ENCODE results near the gene CUTC.

CUTC gene

GRCh38 chr10:99740260-99740659 lies 8.2 kb downstream of the CUTC start:
- peaks cover 15% of the 10 kb centered on the region; the same call in 1 of the 2 replicates for H3K36me3 ChIP-seq (ENCODE audit: insufficient read depth)
- H4K20me1 ChIP-seq (ENCODE audit: insufficient read depth), result no peaks in the 10 kb centered on the region
- H3K4me1 ChIP-seq (ENCODE audit: low read depth, poor library complexity, severe bottlenecking), result no peaks in the 10 kb centered on the region
- TF ChIP-seq CTCF (conservative IDR thresholded peaks at IDR 0.05; ENCODE audit: low read depth, low read length), result no peak
- H3K9ac ChIP-seq, result no peak overlapping the region
- H3K79me2 ChIP-seq (ENCODE audit: insufficient read depth, low read depth), result no peaks in the 10 kb centered on the region
- no peak overlapping the region for H3K4me2 ChIP-seq
- no peak overlapping the region for H2AFZ ChIP-seq (ENCODE audit: low read depth)
- no peak overlapping the region for H3K27ac ChIP-seq
- H3K4me3 ChIP-seq (IDR thresholded peaks at IDR 0.05; ENCODE audit: insufficient read depth, low read depth, low read length), result no peak overlapping the region
- H3K27me3 ChIP-seq (ENCODE audit: insufficient read depth, low read depth), result no peaks in the 10 kb centered on the region

- Histone ChIP-seq H3K27me3 (ENCODE audit: insufficient read depth, low read depth) (no peaks in the 10 kb centered on the region), H3K4me3 (IDR thresholded peaks at IDR 0.05; ENCODE audit: insufficient read depth, low read depth, low read length) (no peak overlapping the region), H3K4me1 (ENCODE audit: low read depth, poor library complexity, severe bottlenecking) (no peaks in the 10 kb centered on the region), H4K20me1 (ENCODE audit: insufficient read depth) (no peaks in the 10 kb centered on the region), H3K36me3 (ENCODE audit: insufficient read depth) (peaks cover 15% of the 10 kb centered on the region; the same call in 1 of the 2 replicates), H3K4me2 (no peak overlapping the region), H3K79me2 (ENCODE audit: insufficient read depth, low read depth) (no peaks in the 10 kb centered on the region), H3K27ac (no peak overlapping the region), H3K9ac (no peak overlapping the region), H2AFZ (ENCODE audit: low read depth) (no peak overlapping the region)
- no peak for TF ChIP-seq CTCF (conservative IDR thresholded peaks at IDR 0.05; ENCODE audit: low read depth, low read length)
Measured at GRCh38 chr10:99740933-99741559, 9.0 kb downstream of the CUTC start.

GRCh38 chr10:99742254-99742653 lies 10.2 kb downstream of the CUTC start:
- no peaks in the 10 kb centered on the region for H3K79me2 ChIP-seq (ENCODE audit: insufficient read depth, low read depth)
- H3K9ac ChIP-seq, result no peak overlapping the region
- H2AFZ ChIP-seq (ENCODE audit: low read depth), result no peak overlapping the region
- TF ChIP-seq CTCF (conservative IDR thresholded peaks at IDR 0.05; ENCODE audit: low read depth, low read length), result no peak
- no peak overlapping the region for H3K27ac ChIP-seq
- no peaks in the 10 kb centered on the region for H4K20me1 ChIP-seq (ENCODE audit: insufficient read depth)
- peaks cover 11% of the 10 kb centered on the region; the same call in 1 of the 2 replicates for H3K36me3 ChIP-seq (ENCODE audit: insufficient read depth)
- H3K4me1 ChIP-seq (ENCODE audit: low read depth, poor library complexity, severe bottlenecking), result no peaks in the 10 kb centered on the region
- H3K4me3 ChIP-seq (IDR thresholded peaks at IDR 0.05; ENCODE audit: insufficient read depth, low read depth, low read length), result no peak overlapping the region
- H3K27me3 ChIP-seq (ENCODE audit: insufficient read depth, low read depth), result no peaks in the 10 kb centered on the region
- H3K4me2 ChIP-seq, result no peak overlapping the region

- H3K36me3 ChIP-seq (ENCODE audit: insufficient read depth), result peaks cover 9% of the 10 kb centered on the region; the same call in 1 of the 2 replicates
- no peak overlapping the region for H3K4me3 ChIP-seq (IDR thresholded peaks at IDR 0.05; ENCODE audit: insufficient read depth, low read depth, low read length)
- no peaks in the 10 kb centered on the region for H3K4me1 ChIP-seq (ENCODE audit: low read depth, poor library complexity, severe bottlenecking)
- no peaks in the 10 kb centered on the region for H3K79me2 ChIP-seq (ENCODE audit: insufficient read depth, low read depth)
- no peak overlapping the region for H3K9ac ChIP-seq
- TF ChIP-seq CTCF (conservative IDR thresholded peaks at IDR 0.05; ENCODE audit: low read depth, low read length), result no peak
- no peaks in the 10 kb centered on the region for H4K20me1 ChIP-seq (ENCODE audit: insufficient read depth)
- H2AFZ ChIP-seq (ENCODE audit: low read depth), result no peak overlapping the region
- H3K27ac ChIP-seq, result no peak overlapping the region
- no peaks in the 10 kb centered on the region for H3K27me3 ChIP-seq (ENCODE audit: insufficient read depth, low read depth)
- no peak overlapping the region for H3K4me2 ChIP-seq
Measured at GRCh38 chr10:99742701-99743100, 10.7 kb downstream of the CUTC start.
